ENCODE data around the gene MMAB. TPM values are rescaled to one million over a fixed set of nuclear protein-coding genes. Genes with fewer than 3 reads are reported as not detected.

MMAB gene
- total and polyA plus RNA-seq, 2 donors (not counting 1 experiment from before 2014, with no cell fraction given): 36.8 to 56.1 TPM

DNA sequence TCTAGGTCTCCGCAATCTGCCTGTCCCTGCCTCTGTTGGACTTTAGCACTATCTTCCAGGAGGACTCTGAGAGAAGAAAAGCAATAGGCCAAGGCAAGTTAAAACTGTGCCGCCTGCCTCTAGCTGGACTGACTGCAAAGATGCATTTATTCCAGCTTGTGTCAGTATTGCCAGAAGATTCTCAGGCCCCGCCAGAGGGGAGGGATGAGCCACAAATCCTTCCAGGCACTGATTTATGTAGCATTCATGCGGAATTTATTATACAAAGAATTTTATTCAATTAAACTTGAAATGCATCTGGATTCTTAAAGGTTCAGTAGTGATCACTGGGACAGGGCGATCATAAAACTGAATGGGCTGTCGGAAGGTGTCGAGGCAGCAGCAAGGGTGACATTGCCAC lies 19.8 kb downstream of the MMAB start:
- H3K4me2 ChIP-seq (ENCODE audit: extremely low read depth, insufficient read depth, low read length): no peak overlapping the region
- H3K27ac ChIP-seq (ENCODE audit: insufficient read depth, low read length): no peak overlapping the region
- H2AFZ ChIP-seq (ENCODE audit: low read length): no peak overlapping the region
- DNase-seq (ENCODE audit: low read depth in 2 of 2): peak in 1 of 2 donors; percentile 68
- H3K27me3 ChIP-seq (ENCODE audit: control insufficient read depth, insufficient read depth, low read length): peaks cover 39% of the 10 kb centered on the region
- H3K9ac ChIP-seq (ENCODE audit: insufficient read depth, low read length): no peak overlapping the region
- H4K20me1 ChIP-seq (ENCODE audit: control insufficient read depth, extremely low read depth, insufficient read depth, low read length): no peaks in the 10 kb centered on the region
- TF ChIP-seq CTCF (conservative IDR thresholded peaks at IDR 0.05 in 1 of 2, IDR thresholded peaks at IDR 0.05 in 1 of 2; ENCODE audit: low read depth in 1 of 2, low read length in 2 of 2) (no peak), EZH2 (IDR thresholded peaks at IDR 0.05; ENCODE audit: low read length, missing control alignments) (no peak)
- H3K4me1 ChIP-seq (ENCODE audit: control insufficient read depth, extremely low read depth, insufficient read depth, low read length): no peaks in the 10 kb centered on the region
- no peak overlapping the region for H3K4me3 ChIP-seq (replicated peaks in 1 of 4; ENCODE audit: control extremely low read depth in 1 of 4, insufficient read depth in 1 of 4, low read depth in 3 of 4, low read length in 4 of 4)
- H3K36me3 ChIP-seq (ENCODE audit: control insufficient read depth, insufficient read depth, low read length): no peaks in the 10 kb centered on the region
- no peaks in the 10 kb centered on the region for H3K9me3 ChIP-seq (ENCODE audit: control insufficient read depth, insufficient read depth, low read depth, low read length)
- H3K79me2 ChIP-seq (ENCODE audit: control insufficient read depth, insufficient read depth, low read length): no peaks in the 10 kb centered on the region

- Histone ChIP-seq H3K9me3 (ENCODE audit: control insufficient read depth, insufficient read depth, low read depth, low read length) (no peaks in the 10 kb centered on the region), H2AFZ (ENCODE audit: low read length) (no peak overlapping the region), H3K9ac (ENCODE audit: insufficient read depth, low read length) (no peak overlapping the region), H3K4me2 (ENCODE audit: extremely low read depth, insufficient read depth, low read length) (no peak overlapping the region), H4K20me1 (ENCODE audit: control insufficient read depth, extremely low read depth, insufficient read depth, low read length) (no peaks in the 10 kb centered on the region), H3K79me2 (ENCODE audit: control insufficient read depth, insufficient read depth, low read length) (no peaks in the 10 kb centered on the region), H3K27me3 (ENCODE audit: control insufficient read depth, insufficient read depth, low read length) (peaks cover 40% of the 10 kb centered on the region), H3K36me3 (ENCODE audit: control insufficient read depth, insufficient read depth, low read length) (no peaks in the 10 kb centered on the region), H3K27ac (ENCODE audit: insufficient read depth, low read length) (no peak overlapping the region), H3K4me3 (replicated peaks in 1 of 4; ENCODE audit: control extremely low read depth in 1 of 4, insufficient read depth in 1 of 4, low read depth in 3 of 4, low read length in 4 of 4) (no peak overlapping the region), H3K4me1 (ENCODE audit: control insufficient read depth, extremely low read depth, insufficient read depth, low read length) (no peaks in the 10 kb centered on the region)
- no peak for TF ChIP-seq EZH2 (IDR thresholded peaks at IDR 0.05; ENCODE audit: low read length, missing control alignments)
- no peak for DNase-seq (ENCODE audit: low read depth in 2 of 2)
Measured at GRCh38 chr12:109552971-109553370, 20.3 kb downstream of the MMAB start.

DNA sequence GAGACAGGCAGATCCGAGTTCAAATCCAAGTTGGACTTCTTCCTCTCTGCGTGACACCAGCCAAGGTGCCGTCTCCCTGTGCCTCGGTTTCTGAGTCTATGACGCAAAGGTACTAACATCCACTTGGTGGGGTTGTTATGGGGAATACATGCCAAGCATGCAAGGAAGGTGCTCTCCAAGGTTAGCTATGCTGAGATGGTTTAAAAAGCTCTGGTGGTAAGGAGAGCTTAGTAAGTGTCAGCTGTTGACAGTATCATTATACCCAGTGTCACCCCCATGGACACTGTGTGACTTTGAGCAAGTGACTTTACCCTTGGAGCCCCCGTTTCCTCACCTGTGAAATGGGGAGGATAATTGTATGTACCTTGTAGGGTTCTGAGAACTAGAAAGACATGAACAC lies 22.2 kb downstream of the MMAB start:
- H3K27ac ChIP-seq (ENCODE audit: insufficient read depth, low read length): no peak overlapping the region
- no peak overlapping the region for H3K9ac ChIP-seq (ENCODE audit: insufficient read depth, low read length)
- H3K4me1 ChIP-seq (ENCODE audit: control insufficient read depth, extremely low read depth, insufficient read depth, low read length): no peaks in the 10 kb centered on the region
- DNase-seq (ENCODE audit: low read depth in 2 of 2): no peak
- no peaks in the 10 kb centered on the region for H3K9me3 ChIP-seq (ENCODE audit: control insufficient read depth, insufficient read depth, low read depth, low read length)
- no peaks in the 10 kb centered on the region for H3K36me3 ChIP-seq (ENCODE audit: control insufficient read depth, insufficient read depth, low read length)
- H3K4me2 ChIP-seq (ENCODE audit: extremely low read depth, insufficient read depth, low read length): no peak overlapping the region
- no peaks in the 10 kb centered on the region for H4K20me1 ChIP-seq (ENCODE audit: control insufficient read depth, extremely low read depth, insufficient read depth, low read length)
- H2AFZ ChIP-seq (ENCODE audit: low read length): no peak overlapping the region
- no peak overlapping the region for H3K4me3 ChIP-seq (replicated peaks in 1 of 4; ENCODE audit: control extremely low read depth in 1 of 4, insufficient read depth in 1 of 4, low read depth in 3 of 4, low read length in 4 of 4)
- no peaks in the 10 kb centered on the region for H3K79me2 ChIP-seq (ENCODE audit: control insufficient read depth, insufficient read depth, low read length)
- H3K27me3 ChIP-seq (ENCODE audit: control insufficient read depth, insufficient read depth, low read length): peaks cover 42% of the 10 kb centered on the region
- TF ChIP-seq EZH2 (IDR thresholded peaks at IDR 0.05; ENCODE audit: low read length, missing control alignments) (no peak), CTCF (conservative IDR thresholded peaks at IDR 0.05 in 1 of 2, IDR thresholded peaks at IDR 0.05 in 1 of 2; ENCODE audit: low read depth in 1 of 2, low read length in 2 of 2) (no peak)

Data from fibroblast of lung (primary cell).